NCI-H2107 (cell line): ENCODE measurements around the gene MTIF2.
"Not testable (repeated sequence)": the region's sequence is repeated elsewhere in the genome, so short reads cannot be mapped to it uniquely, and the experiment has no call there.

Source experiments
- DNase-seq: peaks from one replicate; lab custom pipeline; 2025; lab: John Stamatoyannopoulos, UW

Gene MTIF2

GRCh38 chr2:55268907-55269644 lies at the start of gene MTIF2:
Gene MTIF2, minus strand, starts transcription at chr2:55269231. Its CDS starts 5,373 bp downstream, at chr2:55263858.
- DNase-seq = peak; percentile 91

- DNase-seq = no peak
Measured at GRCh38 chr2:55314985-55315384, 46.0 kb upstream of the MTIF2 start.

- DNase-seq = no peak
Measured at GRCh38 chr2:55311444-55311870, 42.4 kb upstream of the MTIF2 start.

- no peak for DNase-seq
Measured at GRCh38 chr2:55309446-55309845, 40.4 kb upstream of the MTIF2 start.

- no peak for DNase-seq
Measured at GRCh38 chr2:55302241-55302640, 33.2 kb upstream of the MTIF2 start.

- DNase-seq = no peak
Measured at GRCh38 chr2:55301277-55301676, 32.2 kb upstream of the MTIF2 start.

GRCh38 chr2:55296393-55296792 lies 27.4 kb upstream of the MTIF2 start:
- DNase-seq = no peak

GRCh38 chr2:55283083-55283482 lies 14.1 kb upstream of the MTIF2 start:
- no peak for DNase-seq

GRCh38 chr2:55282110-55282917 lies 13.3 kb upstream of the MTIF2 start:
- DNase-seq = peak; percentile 80

GRCh38 chr2:55280851-55281546 lies 12.0 kb upstream of the MTIF2 start:
- not testable (repeated sequence) for DNase-seq

- DNase-seq = not testable (repeated sequence)
Measured at GRCh38 chr2:55279859-55280424, 10.9 kb upstream of the MTIF2 start.

- not testable (repeated sequence) for DNase-seq
Measured at GRCh38 chr2:55279214-55279835, 10.3 kb upstream of the MTIF2 start.

GRCh38 chr2:55277310-55277709 lies 8.3 kb upstream of the MTIF2 start:
- no peak for DNase-seq

GRCh38 chr2:55274346-55274745 lies 5.3 kb upstream of the MTIF2 start:
- not testable (repeated sequence) for DNase-seq

GRCh38 chr2:55269645-55269990 lies 587 bp upstream of the MTIF2 start:
- DNase-seq = peak; percentile 1

GRCh38 chr2:55268288-55268906 lies 634 bp downstream of the MTIF2 start:
- no peak for DNase-seq

- DNase-seq = not testable (repeated sequence)
Measured at GRCh38 chr2:55259586-55259985, 9.4 kb downstream of the MTIF2 start.

- no peak for DNase-seq
Measured at GRCh38 chr2:55252832-55253231, 16.2 kb downstream of the MTIF2 start.

- DNase-seq = no peak
Measured at GRCh38 chr2:55247025-55247424, 22.0 kb downstream of the MTIF2 start.

GRCh38 chr2:55245411-55245810 lies 23.6 kb downstream of the MTIF2 start:
- no peak for DNase-seq

- no peak for DNase-seq
Measured at GRCh38 chr2:55242617-55243016, 26.4 kb downstream of the MTIF2 start.
